Esophagus mucosa (tissue), 1 donor: ENCODE results near the gene SLCO2A1. TPM values are rescaled to one million over a fixed set of nuclear protein-coding genes. Genes with fewer than 3 reads are reported as not detected.

Source experiments
- ATAC-seq: fragments of 200-7000 bp; cut with Tn5 transposase; one replicate; pipeline ENCODE4 v1.9.1; 2020
- total RNA-seq: library from RNA; stranded (reverse); gene quantifications from one replicate; pipeline ENCODE4 v1.2.4, GENCODE V29; 2023
- donor health status: DM: yes; HTN: yes; CAD: no.

The SLCO2A1 gene
- total RNA-seq, 1 donor from 2014 or later: 17.6 TPM

- no peak for ATAC-seq
These were observed 4.5 kb upstream of the SLCO2A1 start for GRCh38 chr3:134034005-134034785.

DNA sequence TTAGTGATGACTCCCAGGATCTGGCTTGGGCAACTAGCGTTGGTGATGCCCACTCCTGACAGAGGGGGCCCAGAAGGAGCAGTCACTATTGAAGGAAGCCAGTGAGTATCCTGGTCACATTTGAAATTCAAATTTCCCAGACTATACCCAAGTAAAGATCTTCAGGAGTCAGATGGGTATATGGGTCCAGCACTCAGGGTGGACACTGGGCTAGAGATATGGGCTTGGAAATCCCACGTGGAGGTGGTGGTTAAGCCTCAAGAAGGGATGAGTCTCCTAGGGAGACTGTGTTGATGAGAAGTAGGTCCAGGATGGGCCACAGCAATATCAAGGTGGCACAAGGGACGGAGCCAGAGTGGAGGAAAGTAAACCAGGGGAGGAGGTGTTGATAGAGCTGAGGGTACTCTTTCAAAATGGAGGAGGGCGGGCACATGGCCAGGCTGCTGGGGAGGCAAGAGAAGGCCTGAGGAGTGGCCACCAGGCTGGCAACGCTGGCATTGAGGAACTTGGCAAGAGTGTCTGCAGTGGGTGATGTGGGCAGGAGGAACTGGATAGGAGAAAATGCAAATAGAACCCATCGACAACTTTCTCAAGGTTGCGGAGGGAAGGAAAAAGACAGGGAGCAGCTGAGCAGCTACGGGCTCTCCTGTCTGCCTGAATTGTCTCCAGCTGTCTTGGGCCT is 3.7 kb upstream of the SLCO2A1 start:
- ATAC-seq: no peak

- no peak for ATAC-seq
These were observed 1.7 kb upstream of the SLCO2A1 start for GRCh38 chr3:134031348-134031915.

GRCh38 chr3:134030379-134031347 is 938 bp upstream of the SLCO2A1 start:
- ATAC-seq: peak; percentile 12

DNA sequence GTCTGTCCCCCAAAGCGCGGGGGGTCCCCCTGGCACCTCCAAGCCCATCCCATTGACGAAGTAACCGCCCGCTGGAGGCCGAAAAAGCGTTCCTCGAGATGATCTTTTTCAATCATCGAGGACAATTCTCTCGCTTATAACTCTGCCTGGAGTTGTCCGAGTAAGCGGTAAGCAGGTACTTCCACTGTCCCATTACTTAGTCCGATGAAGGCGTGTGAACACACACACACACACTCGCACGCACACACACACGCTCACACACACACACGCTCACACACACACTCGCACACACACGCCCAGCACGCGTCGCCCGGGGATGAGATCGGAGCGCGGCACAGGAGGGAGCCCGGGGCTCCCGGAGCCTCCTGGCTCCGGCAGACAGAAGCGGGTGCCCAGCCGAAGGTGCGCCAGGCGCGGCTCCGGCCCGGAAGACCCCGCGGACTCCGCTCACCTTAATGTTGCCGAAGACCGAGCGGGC is 430 bp downstream of the SLCO2A1 start:
- peak; percentile 54 for ATAC-seq

- peak; percentile 10 for ATAC-seq
These were observed 1.1 kb downstream of the SLCO2A1 start for GRCh38 chr3:134028486-134029255.

DNA sequence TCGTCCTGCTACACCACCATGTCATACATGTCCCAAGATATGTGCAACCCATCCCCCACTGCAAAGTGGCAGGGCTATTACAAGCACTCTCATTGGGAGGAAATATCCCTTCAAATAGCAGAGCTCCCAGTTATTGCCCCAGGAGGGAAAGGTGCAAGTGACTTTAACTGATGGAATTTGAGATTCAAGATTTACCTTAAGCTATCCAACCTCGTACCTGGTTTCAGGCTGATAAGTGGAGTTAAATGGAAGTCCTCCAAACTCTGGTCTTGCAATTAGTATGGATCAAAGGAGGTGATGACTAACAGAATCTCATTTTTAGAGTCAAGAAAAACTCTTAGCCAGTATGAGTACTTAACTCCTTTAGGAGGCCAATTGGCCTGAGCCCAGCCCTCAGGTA is 2.1 kb downstream of the SLCO2A1 start:
- no peak for ATAC-seq

GRCh38 chr3:134020135-134020680 is 9.5 kb downstream of the SLCO2A1 start:
- ATAC-seq: no peak

DNA sequence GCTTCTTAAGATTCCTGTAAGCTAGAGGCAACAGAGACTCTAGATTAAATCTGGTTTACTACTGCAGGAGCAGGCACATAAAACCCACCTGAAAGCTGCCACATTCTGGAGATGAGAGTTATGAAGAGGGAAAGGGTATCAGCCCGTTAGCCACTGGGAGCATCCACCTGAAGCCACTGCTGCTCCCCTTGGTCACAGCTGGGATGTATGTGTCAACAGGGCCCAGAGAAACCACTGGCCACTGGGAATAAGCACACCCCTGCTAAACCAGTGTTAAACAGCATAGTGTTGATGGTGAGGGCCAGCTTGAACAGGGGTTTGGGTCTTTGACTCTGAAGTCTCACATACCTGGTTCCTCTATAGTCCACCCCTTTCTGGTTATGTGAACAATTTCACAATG is 10.9 kb downstream of the SLCO2A1 start:
- no peak for ATAC-seq

DNA sequence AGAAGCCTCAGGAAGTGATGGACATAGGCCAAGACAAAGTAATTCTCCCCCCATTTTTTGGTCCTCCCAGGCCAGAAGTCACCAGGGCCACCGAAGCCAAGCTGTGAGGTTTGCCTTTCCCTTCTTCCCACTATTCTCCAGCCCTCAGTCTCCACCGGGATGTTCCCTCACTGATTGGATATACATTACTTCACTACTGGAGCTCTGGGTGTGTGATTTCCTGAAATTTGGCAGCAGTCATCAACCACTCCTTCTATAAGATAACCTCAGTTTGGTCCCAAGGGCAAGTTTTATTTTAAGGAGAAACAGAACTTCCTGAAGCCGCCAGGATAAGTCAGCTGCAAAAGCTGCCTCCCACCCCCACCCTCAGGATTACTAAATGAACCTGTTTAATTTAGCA is 11.3 kb downstream of the SLCO2A1 start:
- ATAC-seq: no peak

DNA sequence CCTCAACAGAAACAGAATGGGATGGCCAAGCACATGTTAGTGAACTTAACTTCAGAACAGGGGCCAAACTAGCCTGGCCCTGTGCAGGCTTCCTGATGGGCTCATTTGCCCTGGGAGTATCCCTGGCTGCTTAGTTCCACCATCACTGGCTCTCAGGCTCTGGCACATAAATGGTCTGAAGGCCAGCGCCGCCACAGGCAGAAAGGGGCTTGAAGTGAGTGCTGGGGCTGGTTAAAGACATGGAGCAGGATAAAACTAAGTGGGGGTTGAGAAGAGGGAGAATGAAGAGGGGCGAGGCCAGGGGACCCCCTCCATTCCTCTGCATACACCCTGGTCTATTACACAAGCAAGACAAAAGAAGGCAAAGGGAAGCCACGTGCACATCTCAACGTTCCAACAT is 12.2 kb downstream of the SLCO2A1 start:
- ATAC-seq: no peak

DNA sequence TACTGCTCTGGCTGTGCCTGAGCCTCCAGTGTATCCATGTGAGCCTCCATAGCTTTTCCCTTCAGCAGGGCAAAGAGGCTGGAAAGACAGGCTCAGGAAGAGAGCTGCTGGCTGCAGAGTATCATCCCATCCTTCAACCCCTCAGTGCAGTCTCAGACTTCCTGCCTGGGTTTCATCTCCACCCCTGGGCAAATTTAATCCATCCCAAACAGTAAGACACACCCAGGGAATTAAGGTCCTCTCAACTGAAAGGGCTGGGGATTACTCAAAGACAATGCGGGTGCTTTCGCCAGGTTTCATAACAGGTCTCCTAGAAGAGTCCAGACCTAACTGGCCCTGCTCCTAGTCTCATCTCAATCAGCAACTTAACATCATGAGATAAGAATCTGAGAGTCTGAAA is 15.5 kb downstream of the SLCO2A1 start:
- peak; percentile 83 for ATAC-seq

- ATAC-seq: peak; percentile 19
These were observed 16.4 kb downstream of the SLCO2A1 start for GRCh38 chr3:134013280-134013679.

DNA sequence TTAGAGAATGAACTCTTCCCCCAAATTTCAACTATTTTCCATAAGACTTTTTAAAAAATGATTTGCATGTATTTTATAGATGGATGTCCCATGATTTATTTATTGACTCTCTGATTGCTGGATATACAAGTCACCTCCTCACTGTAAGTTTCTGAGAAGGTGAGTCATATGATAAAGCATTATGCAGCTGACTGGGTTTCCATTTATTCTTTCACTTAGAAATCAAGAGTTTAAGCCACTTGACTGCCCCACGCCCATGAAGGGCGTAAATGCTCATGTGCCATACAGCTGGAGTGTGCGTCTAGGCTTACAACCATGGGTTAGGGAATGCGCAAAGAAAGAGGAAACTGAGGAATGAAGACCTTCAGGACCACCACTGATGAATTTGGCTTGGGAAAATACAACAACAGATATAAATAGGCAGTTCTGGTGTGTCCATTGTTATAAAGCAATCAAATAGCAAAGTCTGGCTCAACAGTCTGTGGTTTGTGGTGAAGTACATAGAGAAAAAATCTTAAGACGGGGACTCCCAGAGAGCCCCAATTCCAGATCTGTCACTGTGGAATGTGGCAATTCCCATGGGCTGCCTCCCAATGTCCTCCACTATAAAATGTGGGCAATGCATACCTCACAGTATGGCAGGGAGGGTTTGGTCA is 20.3 kb downstream of the SLCO2A1 start:
- ATAC-seq: no peak

DNA sequence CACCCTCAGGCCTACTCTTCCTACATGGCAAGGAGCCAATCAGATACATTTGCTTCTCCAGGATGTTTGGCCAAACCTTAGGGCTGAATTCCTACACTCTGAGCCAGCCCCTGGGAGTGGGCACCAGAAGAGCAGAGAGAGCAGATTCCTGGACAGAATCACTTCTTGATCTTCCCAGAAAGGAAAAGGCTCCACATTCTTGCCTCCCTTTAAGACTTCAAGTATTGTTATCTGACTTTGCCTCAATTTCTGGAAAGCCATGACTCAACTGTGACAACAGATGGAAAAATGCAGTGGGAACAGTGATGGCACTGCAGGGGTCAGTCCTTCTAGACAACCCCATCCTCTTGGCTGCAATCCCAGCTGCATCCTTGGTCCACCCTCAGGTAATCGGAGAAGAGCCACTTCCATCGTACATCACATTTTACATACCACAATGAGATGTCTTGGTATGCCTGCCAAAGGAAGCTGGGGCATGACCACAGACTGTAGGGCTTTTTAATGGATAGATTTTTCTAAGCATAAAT is 21.0 kb downstream of the SLCO2A1 start:
- ATAC-seq: peak; percentile 35

GRCh38 chr3:134007819-134008218 is 21.9 kb downstream of the SLCO2A1 start:
- ATAC-seq: no peak

DNA sequence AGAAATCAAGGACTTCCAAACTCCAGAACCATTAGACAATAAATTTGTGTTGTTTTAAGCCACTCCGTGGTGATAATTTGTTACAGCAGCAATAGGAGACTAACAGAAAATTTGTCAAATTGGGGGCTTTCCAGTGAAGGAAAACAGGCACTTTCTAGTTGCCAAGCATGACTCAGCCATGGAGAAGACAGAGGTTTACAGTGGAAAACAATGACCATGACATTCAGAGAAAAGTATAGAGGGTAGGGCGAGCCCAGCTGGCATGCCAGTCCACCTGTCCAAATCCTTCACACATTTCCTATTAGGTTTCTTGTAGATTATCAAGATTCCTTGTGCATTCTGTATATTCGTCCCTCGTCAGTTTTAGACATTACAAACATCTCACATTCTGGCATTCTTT is 24.9 kb downstream of the SLCO2A1 start:
- no peak for ATAC-seq

- ATAC-seq: no peak
These were observed 26.7 kb downstream of the SLCO2A1 start for GRCh38 chr3:134003066-134003465.

DNA sequence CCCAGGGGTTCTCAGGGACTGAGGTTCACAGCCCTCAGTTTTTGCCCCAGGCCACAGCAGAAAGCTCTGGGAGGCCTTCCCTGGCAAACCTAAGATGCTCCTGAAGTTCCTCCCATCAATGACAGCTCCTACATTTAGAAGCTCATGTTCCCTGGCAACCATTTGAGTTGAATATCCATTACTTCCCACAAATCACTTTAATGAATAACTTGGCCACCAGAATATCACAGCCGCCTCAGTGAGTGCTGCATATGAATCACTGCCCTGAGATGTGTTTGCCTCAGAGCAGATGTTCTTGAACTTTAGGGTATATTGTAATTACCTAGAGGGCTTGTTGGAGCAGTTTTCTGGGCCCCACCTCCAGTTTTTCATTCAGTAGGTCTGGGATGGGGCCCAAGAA is 27.4 kb downstream of the SLCO2A1 start:
- no peak for ATAC-seq

- no peak for ATAC-seq
These were observed 28.5 kb downstream of the SLCO2A1 start for GRCh38 chr3:134001251-134001650.
